NCI-H1436 treated with DMSO at 0.1 percent for 48 hours (cell line): ENCODE measurements around the gene CFDP1.

Source experiments
- DNase-seq: peaks from one replicate; lab custom pipeline; 2025; lab: John Stamatoyannopoulos, UW

CFDP1 gene

DNA sequence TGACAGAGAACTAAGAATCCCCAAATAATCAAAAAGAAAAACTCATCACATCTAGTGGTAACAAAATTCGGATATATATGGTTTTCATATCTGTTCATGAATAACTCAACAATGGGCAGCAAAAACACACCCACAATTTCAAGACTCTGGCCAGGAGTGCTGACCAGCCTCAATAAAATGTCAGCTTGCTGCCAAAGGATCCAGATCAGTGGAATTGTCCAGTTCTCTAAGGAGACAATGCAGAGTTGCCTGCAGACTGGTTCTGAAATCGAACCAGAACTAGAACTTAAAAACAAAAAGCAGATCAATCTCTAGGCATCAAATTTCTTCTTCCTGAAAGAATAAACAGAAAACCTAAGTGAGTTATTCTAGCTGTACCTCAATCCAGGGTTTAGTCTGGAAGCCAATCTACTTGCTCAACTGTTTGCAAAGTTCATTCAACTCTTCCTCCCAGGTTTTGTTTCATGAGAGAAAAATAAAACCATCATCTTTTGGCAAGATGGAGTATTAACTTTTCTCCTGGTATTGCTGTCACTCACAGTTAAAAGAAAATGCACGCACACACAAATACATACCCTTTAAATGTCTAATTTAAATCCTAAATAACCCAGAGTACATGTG, 61.0 kb downstream of the CFDP1 start:
- no peak for DNase-seq

- DNase-seq = no peak
Observed at GRCh38 chr16:75371171-75371570, 62.1 kb downstream of the CFDP1 start.

DNA sequence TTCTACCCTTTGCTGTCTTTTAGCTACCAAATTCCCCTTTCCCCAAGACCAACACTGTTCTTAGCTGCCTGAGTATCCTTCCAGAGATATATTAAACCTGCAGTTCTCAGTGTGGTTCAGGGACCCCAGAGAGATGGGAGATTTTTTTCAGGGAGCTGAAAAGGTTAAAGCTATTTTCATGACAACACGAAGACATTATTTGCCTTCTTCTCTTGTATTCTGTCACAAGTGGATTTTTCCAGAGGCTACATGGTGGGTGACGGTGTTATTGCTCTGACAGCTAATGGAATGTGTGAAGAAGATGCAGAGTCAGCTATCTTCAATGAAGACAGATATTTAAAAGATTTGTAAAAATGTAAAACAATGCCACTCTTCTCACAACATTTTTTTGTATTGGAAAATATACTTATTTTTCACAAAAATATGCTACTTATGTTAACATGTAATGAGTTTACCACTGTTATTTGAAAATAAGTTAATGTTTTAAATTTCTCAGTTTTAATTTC, 69.0 kb downstream of the CFDP1 start:
- no peak for DNase-seq

DNA sequence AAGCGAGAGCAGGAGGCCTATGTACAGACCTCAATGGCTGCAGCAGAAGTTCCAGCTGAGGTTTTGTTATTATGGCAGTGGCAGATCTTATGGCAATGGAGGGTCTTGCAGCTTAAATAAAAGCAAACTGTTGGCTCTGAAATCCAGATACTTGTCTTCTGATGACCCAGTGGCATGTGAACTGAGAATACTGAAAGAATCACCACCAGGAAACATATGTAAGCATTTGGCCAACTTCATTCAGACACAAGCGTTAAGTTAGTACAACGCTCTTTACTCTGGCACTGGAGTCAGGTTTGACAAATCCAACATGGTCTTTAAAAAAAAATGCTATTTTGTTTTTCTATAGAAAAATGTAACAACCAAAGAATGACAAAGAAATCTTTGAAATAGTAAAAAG, 70.5 kb downstream of the CFDP1 start:
- no peak for DNase-seq

DNA sequence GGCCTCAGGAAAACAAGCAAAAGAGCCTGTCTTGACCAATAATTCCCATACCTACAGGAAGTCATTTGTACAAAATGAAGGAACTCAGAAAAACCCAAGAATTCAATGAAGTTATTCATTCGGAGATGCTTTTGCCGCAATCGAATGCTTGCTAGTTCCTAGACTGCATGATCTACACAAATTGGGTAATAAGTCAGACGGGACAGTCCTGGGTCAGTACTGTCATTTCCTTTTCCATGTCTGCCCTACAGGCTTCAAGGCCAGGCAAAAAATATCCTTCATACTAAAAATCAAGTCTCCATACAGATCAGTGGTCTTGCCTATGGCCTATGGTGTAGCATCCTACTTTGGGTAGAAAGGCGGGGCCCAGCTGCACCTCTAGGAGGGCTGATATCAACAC, 71.4 kb downstream of the CFDP1 start:
- DNase-seq = no peak

GRCh38 chr16:75354170-75354569, 79.1 kb downstream of the CFDP1 start:
- DNase-seq = no peak

- DNase-seq = no peak
Observed at GRCh38 chr16:75351183-75351582, 82.1 kb downstream of the CFDP1 start.

GRCh38 chr16:75345711-75346110, 87.6 kb downstream of the CFDP1 start:
- DNase-seq = no peak

DNA sequence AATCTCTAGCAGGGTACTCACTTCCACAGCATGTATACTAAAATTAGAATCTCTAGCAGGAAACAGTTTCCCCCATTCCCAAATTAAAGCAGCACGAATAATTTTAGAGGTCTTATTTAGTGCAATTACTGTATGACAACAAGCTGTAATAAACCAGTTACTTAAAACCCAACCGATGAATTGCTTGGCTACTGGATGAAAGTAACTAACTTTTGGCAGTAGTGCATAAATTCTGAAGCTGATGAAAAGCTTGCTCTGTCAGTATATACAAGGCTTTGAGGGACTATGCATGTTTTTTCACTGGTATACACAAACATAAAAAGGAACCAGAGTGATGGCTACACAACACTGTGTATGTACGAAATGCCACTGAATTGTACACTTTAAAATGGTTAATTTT, 89.4 kb downstream of the CFDP1 start:
- no peak for DNase-seq

- no peak for DNase-seq
Observed at GRCh38 chr16:75343286-75343685, 90.0 kb downstream of the CFDP1 start.

DNA sequence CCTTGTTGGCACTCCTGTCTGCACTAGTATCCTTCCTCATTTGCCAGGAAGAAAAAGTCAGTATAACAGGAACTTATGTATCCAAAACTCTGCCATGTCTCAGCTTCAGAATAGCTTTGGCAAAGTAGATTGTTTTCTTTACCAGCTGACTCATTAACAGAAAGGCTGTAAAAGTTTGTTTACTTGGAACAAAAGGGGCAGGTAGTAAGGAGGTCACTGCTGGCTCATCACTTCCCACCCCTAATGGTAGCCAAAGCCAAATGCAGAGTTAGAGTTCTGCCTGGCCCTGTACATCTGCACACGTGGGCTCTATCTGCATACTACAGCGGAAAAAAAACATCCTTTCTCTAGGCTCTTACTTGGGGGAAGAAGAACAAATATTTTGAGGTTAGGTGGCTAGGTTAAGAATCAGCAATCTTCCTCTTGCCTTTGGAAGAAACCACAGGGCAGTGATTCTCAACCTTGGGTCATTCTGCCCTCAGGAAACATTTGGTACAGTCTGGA, 90.9 kb downstream of the CFDP1 start:
- no peak for DNase-seq

DNA sequence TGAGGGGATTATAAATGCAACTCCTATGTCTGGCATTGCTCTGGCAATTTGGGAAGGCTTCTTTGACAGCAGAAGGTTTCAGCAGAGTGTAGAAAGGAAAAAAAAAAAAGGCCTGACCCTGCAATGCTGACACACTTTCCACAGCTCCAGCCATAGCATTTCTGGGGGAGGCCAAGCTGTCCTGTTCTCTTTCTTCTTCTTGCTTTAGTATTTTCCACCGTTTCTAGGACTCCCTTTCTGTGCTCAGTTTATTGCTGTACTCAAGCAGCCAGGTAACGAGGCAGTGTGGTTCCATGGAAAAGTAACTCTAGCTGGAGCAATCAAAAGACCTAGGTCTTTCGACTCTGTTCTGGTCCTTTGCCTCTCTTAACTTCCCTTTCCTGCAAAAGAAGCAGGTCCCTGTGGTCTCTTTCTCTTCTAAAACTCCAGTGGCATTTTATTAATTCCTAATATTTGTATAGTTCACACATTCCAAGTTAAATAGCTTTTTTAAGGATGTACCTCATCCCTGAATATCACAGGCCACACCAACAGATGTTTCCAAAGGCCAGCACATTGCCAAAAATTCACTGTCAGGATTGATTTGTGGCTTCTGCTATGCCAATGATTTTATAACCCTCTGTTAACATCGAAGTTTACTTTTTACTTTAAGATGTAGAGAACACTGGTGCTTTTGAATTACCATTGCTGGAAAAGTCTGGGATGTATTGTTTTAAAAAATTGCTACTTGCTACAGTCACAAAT, 91.6 kb downstream of the CFDP1 start:
- DNase-seq = no peak

DNA sequence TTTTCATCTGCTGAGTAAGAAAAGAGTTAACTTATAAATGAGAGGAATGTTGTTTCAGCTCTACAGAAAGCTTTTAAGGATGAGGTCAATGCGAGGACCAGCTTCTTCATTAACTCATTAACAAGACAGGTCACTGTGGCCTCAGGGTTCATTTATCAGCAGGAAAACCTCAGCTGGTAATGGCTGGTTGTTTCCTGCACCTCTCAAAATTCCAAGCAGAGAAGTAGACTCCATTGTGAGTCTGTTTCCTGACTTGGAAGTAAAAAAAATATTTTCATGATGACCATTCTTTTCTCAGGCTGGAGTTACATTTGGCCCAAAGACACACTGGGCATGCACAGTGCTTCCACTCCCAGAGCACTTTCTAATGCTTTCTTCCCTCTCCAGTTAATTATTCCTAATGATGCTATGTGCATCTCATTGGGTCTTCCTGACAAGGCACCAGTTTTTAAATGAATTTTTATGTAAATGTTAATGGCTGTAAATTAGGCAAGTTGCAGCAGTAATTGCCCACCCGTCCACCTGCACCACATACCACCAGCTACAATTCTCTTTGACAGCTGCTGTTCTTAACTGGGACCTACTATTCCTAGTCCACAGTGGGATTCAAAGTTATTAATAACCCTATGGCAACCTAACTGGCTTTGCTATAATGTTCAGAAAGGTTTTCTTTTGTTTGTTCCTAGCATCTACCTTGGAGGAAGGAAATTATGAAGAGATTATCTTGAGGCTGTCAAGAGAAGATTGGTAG, 92.4 kb downstream of the CFDP1 start:
- DNase-seq = no peak

- DNase-seq = no peak
Observed at GRCh38 chr16:75337430-75337829, 95.9 kb downstream of the CFDP1 start.

DNA sequence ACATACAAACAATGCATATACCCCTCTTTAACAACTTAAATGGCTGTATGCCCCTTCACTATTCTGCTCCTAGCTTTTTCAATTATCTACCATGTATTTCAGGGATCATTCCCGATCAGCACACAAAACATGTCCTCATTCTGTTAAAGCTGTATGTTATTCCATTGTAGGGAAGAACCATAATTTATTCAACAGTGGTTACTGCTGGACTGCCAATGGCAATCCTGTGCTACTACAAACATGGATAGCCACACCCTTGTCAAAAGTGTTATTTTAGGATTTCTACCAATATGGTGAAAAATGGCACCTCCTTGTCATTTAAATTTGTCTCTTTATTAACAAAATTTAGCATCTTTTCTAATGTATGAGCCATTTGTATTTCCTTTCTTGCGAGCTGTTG, 96.8 kb downstream of the CFDP1 start:
- DNase-seq = no peak

DNA sequence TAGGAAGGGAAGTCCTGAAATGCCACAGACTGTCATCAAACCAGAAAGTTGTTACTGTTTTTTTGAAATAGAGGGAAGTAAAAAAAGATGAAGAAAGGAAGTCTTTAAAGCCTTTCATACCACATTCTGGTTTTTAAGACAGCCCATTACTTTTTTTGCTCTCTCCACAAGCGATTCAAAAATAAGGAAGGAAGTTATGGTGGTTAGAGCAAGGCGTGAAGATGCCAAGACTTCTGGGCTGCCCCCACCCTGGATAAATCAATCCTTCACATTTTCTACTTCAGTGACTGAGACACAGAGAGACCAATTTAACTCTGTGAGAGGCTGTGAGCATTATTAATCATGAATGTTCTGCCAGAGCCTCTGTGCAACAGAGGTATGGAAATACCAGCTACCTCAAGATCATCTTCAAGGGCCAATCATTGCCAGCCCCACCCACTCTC, 99.6 kb downstream of the CFDP1 start:
- no peak for DNase-seq

GRCh38 chr16:75329943-75330342, 103.4 kb downstream of the CFDP1 start:
- no peak for DNase-seq

DNA sequence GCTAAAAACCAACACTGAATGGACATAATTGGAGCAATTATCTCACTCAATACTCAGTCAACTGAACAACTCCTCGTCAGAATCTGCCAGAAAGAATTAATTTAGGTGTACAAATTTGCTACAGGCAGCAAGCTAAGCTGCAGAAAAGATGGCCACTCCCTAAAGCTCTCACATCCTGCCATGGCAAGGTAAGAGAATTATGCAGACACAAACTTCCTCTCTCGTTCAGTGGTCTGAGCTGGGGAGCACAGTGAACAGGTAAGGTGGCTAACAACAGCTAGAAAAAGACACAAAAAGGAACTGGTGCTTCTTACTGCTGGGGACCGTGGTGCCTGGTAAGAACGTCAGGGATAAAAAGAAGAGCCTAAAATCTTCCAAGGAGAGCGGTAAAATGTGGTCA, 107.0 kb downstream of the CFDP1 start:
- no peak for DNase-seq

GRCh38 chr16:75323933-75324332, 109.4 kb downstream of the CFDP1 start:
- DNase-seq = no peak

GRCh38 chr16:75323198-75323597, 110.1 kb downstream of the CFDP1 start:
- no peak for DNase-seq

GRCh38 chr16:75322740-75323139, 110.6 kb downstream of the CFDP1 start:
- DNase-seq = no peak

DNA sequence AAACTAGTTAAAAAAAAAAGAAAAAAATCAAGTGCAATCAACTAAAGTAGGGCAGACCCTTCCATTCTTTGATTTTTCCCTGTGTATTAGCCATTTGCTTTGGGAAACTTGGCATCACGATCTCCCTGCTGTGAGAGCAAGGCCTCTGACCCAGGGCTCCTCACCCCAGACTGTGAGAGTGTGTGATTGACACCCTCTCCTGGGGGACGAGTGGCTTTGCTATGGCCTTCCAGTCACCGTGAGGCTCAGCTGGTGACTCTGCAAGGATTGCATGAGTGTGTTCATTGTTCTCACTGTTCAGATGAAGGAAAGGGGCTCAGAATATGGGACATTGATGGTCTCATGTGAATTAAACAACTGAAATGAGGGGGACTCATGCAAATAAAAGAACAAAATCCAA, 112.9 kb downstream of the CFDP1 start:
- DNase-seq = no peak
